Measurements from ENCODE around the gene RBBP6.

DNA sequence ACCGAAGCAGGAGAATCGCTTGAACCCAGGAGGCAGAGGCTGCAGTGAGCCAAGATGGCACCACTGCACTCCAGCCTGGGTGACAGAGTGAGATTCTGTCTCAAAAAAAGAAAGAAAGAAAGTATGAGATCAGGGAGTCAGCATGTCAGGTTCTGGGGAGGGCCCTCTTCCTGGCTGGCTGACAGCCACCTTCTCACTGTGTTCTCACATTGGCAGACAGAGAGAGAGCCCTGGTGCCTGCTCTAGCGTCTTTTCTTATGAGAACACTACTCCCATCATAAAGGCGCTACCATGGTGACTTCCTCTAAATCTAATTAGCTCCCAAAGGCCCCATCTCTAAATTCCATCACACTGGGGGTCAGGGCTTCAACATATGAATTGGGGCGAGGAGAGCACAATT, 27.6 kb upstream of the RBBP6 start:
- TF ChIP-seq, protein P1, sequence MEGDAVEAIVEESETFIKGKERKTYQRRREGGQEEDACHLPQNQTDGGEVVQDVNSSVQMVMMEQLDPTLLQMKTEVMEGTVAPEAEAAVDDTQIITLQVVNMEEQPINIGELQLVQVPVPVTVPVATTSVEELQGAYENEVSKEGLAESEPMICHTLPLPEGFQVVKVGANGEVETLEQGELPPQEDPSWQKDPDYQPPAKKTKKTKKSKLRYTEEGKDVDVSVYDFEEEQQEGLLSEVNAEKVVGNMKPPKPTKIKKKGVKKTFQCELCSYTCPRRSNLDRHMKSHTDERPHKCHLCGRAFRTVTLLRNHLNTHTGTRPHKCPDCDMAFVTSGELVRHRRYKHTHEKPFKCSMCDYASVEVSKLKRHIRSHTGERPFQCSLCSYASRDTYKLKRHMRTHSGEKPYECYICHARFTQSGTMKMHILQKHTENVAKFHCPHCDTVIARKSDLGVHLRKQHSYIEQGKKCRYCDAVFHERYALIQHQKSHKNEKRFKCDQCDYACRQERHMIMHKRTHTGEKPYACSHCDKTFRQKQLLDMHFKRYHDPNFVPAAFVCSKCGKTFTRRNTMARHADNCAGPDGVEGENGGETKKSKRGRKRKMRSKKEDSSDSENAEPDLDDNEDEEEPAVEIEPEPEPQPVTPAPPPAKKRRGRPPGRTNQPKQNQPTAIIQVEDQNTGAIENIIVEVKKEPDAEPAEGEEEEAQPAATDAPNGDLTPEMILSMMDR (IDR thresholded peaks at IDR 0.05; ENCODE audit: extremely low read depth in 1 of 2, insufficient read depth in 1 of 2, low read depth in 1 of 2, low read length in 2 of 2), result no peak
- TF ChIP-seq POLR2A (IDR thresholded peaks at IDR 0.05; ENCODE audit: low read depth, low read length) (no peak), POLR2AphosphoS5 (IDR thresholded peaks at IDR 0.05; ENCODE audit: insufficient read depth, low read depth, low read length) (no peak), FOS (IDR thresholded peaks at IDR 0.05; ENCODE audit: borderline replicate concordance, insufficient read depth, low read length) (no peak), GATA2 (IDR thresholded peaks at IDR 0.05; ENCODE audit: insufficient read depth, insufficient read length, low read depth, low read length) (no peak), JUN (IDR thresholded peaks at IDR 0.05; ENCODE audit: borderline replicate concordance, insufficient read depth, insufficient read length, low read depth) (no peak), EZH2 (IDR thresholded peaks at IDR 0.05; ENCODE audit: borderline replicate concordance, low read depth, low read length, severe bottlenecking) (no peak)
- TF ChIP-seq, protein P2, sequence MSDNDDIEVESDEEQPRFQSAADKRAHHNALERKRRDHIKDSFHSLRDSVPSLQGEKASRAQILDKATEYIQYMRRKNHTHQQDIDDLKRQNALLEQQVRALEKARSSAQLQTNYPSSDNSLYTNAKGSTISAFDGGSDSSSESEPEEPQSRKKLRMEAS (IDR thresholded peaks at IDR 0.05; ENCODE audit: insufficient read depth, insufficient read length), result no peak

Measured in endothelial cell of umbilical vein (primary cell).